GM19467 (cell line): ENCODE results near the gene VAMP7.
"Not testable (repeated sequence)": the region's sequence is repeated elsewhere in the genome, so short reads cannot be mapped to it uniquely, and the experiment has no call there.

Source experiments
- ATAC-seq: cut with Tn5 transposase; IDR thresholded peaks from one replicate; pipeline ENCODE4 v1.9.1; 2021; ENCODE audit warnings: mild to moderate bottlenecking, moderate library complexity; ENCODE audit not compliant: unreplicated experiment

Gene VAMP7

DNA sequence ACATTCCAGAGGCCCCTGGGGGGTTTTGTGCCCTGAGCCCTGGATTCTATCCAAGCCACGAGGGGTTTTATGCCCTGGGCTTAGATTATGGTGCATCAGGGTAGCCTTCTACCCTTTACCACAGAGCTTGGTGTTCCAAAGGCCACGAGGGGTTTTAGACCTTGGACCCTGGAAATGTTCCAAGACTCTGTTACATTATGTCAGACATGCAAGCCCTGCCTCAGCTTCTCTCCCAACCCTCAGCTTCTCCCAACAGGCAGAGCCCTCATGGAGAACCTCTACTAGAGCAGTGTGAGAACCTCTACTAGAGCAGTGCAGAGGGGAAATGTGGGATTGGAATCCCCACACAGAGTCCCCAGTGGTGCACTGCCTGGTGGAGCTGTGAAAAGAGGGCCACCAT, 105.8 kb downstream of the VAMP7 start:
- ATAC-seq, result not testable (repeated sequence)

DNA sequence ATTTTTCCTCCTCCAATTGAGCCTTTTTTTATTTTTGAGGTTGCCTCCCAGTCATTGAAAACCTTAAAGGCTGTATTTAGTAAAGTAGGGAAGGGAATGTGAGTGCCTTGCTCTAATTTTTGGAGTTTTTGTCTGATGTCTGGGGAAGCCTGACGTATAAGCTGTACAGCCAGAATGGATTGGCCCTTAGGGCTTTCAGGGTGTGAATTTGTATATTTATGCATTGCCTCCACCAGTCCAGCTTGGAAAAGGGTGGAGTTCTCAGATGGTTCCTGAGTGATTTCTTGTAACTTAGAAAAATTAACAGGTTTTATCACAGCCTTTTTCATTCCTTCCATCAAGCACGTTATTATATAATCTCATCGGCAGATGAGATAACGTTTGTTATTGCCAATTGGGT, 107.7 kb downstream of the VAMP7 start:
- ATAC-seq, result no peak
